HCT116 (cell line): Measurements from ENCODE around the gene LDAH. TPM values are rescaled to one million over a fixed set of nuclear protein-coding genes. Genes with fewer than 3 reads are reported as not detected.

Source experiments
- ATAC-seq: fragments of 200-7000 bp; cut with Tn5 transposase; 2 replicates; pipeline ENCODE4 v1.9.1; 2020; ENCODE audit warnings: mild to moderate bottlenecking, moderate library complexity
- BruUV-seq: library from RNA; stranded (reverse); fragments of 400-500 nt; replicated peaks from 2 replicates; lab custom pipeline; 2021; lab: Mats Ljungman, UMichigan
- CTCF ChIA-PET: fragments of 300-600 bp; sonication (Branson Sonifier 250); formaldehyde crosslinking; loops from one replicate; lab custom pipeline; 2021; ENCODE audit warnings: antibody characterized with exemption; lab: Charles Lee
- POLR2A ChIA-PET: fragments of 300-600, 350-600 bp; sonication (Branson Sonifier 250); formaldehyde crosslinking; loops from one replicate; lab custom pipeline; 2021; ENCODE audit warnings: antibody characterized with exemption; lab: Charles Lee
- RAD21 ChIA-PET, 2 experiments: fragments of 300-600 bp; sonication (Branson Sonifier 250); formaldehyde crosslinking; loops; one replicate each; lab custom pipeline; 2023; ENCODE audit warnings: low total read pairs in 2 of 2; ENCODE audit not compliant: uncharacterized antibody in 2 of 2, unreplicated experiment in 2 of 2, low non-redundant PET in 1 of 2; lab: Charles Lee
- DNase-seq: peaks from one replicate; pipeline ENCODE4 v3.0.0-alpha.2; 2010; ENCODE audit warnings: low read depth, low spot score
- H2AFZ ChIP-seq: fragments of 200-600 bp; shearing (Covaris generic), sonication (generic); 2 replicates; pipeline ENCODE4 v1.6.1; 2017; ENCODE audit warnings: low read depth, mixed run types, mixed read lengths, antibody characterized with exemption, low read length; ENCODE audit not compliant: poor library complexity, severe bottlenecking
- H3K27ac ChIP-seq: 2 replicates; pipeline ENCODE4 v1.5.1; 2012; ENCODE audit warnings: low read depth, low read length
- H3K27me3 ChIP-seq: fragments of 200-600 bp; sonication (generic); 2 replicates; pipeline ENCODE4 v1.6.1; 2016; ENCODE audit warnings: mixed run types, low read length, mixed read lengths; ENCODE audit not compliant: insufficient read depth
- H3K36me3 ChIP-seq, 2 experiments: fragments of 200-500 bp in 1 of 2; fragments of 200-600 bp in 1 of 2; sonication (Bioruptor generic) in 1 of 2; sonication (generic) in 1 of 2; 2 replicates each; pipeline versions ENCODE4 v1.5.1 to v1.6.1; 2014 to 2016; ENCODE audit warnings: low read length in 2 of 2, inconsistent platforms in 1 of 2, mixed read lengths in 1 of 2, mixed run types in 1 of 2; ENCODE audit not compliant: insufficient read depth in 2 of 2, control insufficient read depth in 1 of 2
- H3K4me1 ChIP-seq, 2 experiments: fragments of 200-600 bp in 1 of 2; sonication (generic) in 1 of 2; 2 replicates each; pipeline versions ENCODE4 v1.5.1 to v1.6.1; 2012 to 2017; ENCODE audit warnings: low read length in 2 of 2, inconsistent platforms in 1 of 2, mild to moderate bottlenecking in 1 of 2, mixed read lengths in 1 of 2, mixed run types in 1 of 2, moderate library complexity in 1 of 2; ENCODE audit not compliant: insufficient read depth in 2 of 2, control insufficient read depth in 1 of 2
- H3K4me2 ChIP-seq: fragments of 200-600 bp; sonication (generic); 2 replicates; pipeline ENCODE4 v1.6.1; 2017; ENCODE audit warnings: mixed run types, low read length, mixed read lengths
- H3K4me3 ChIP-seq, 2 experiments: fragments of 200-600 bp in 1 of 2; sonication (generic) in 1 of 2; replicated peaks in 1 of 2; 2 replicates each; pipeline ENCODE4 v1.5.1; 2011 to 2016; ENCODE audit warnings: low read length in 2 of 2, control low read depth in 1 of 2, low read depth in 1 of 2, mild to moderate bottlenecking in 1 of 2, mixed read lengths in 1 of 2, mixed run types in 1 of 2
- H3K79me2 ChIP-seq: fragments of 200-600 bp; sonication (generic); 2 replicates; pipeline ENCODE4 v1.6.1; 2017; ENCODE audit warnings: mild to moderate bottlenecking, mixed run types, low read length, moderate library complexity, mixed read lengths; ENCODE audit not compliant: insufficient read depth
- H3K9ac ChIP-seq: fragments of 200-600 bp; sonication (generic); 2 replicates; pipeline ENCODE4 v1.6.1; 2016; ENCODE audit warnings: low read length, mixed read lengths
- H3K9me2 ChIP-seq: fragments of 200-600 bp; sonication (generic), shearing (Covaris generic); 2 replicates; pipeline ENCODE4 v1.6.1; 2017; ENCODE audit warnings: mixed run types, mild to moderate bottlenecking, moderate library complexity; ENCODE audit not compliant: insufficient read depth
- H3K9me3 ChIP-seq, 2 experiments: fragments of 200-500 bp in 1 of 2; fragments of 200-600 bp in 1 of 2; sonication (Bioruptor generic) in 1 of 2; sonication (generic) in 1 of 2; 2 replicates each; pipeline ENCODE4 v1.6.1; 2014 to 2017; ENCODE audit warnings: low read length in 2 of 2, mixed read lengths in 2 of 2, inconsistent platforms in 1 of 2, low read depth in 1 of 2, mild to moderate bottlenecking in 1 of 2, mixed run types in 1 of 2, moderate library complexity in 1 of 2; ENCODE audit not compliant: control insufficient read depth in 1 of 2, insufficient read depth in 1 of 2
- H4K20me1 ChIP-seq: fragments of 200-600 bp; sonication (generic), shearing (Covaris generic); 2 replicates; pipeline ENCODE4 v1.6.1; 2017; ENCODE audit warnings: mixed run types, mild to moderate bottlenecking, moderate library complexity; ENCODE audit not compliant: insufficient read depth
- CBX3 ChIP-seq: IDR thresholded peaks from 2 replicates; pipeline ENCODE4 v1.6.1; 2012; ENCODE audit warnings: low read depth
- CEBPB ChIP-seq: IDR thresholded peaks from 2 replicates; pipeline ENCODE4 v1.6.1; 2012; ENCODE audit warnings: low read depth
- EZH2 ChIP-seq: fragments of 200-600 bp; sonication (generic); IDR thresholded peaks from 2 replicates; pipeline ENCODE4 v1.6.1; 2017; ENCODE audit warnings: antibody characterized with exemption, mixed run types
- EZH2phosphoT487 ChIP-seq: fragments of 200-600 bp; IDR thresholded peaks from 2 replicates; pipeline ENCODE4 v1.6.1; 2018; ENCODE audit warnings: antibody characterized with exemption, borderline replicate concordance
- POLR2AphosphoS5 ChIP-seq: IDR thresholded peaks from 2 replicates; pipeline ENCODE4 v1.6.1; 2011; ENCODE audit warnings: mild to moderate bottlenecking, low read depth, low read length, moderate library complexity
- RAD21 ChIP-seq: IDR thresholded peaks from 2 replicates; pipeline ENCODE4 v1.6.1; 2012; ENCODE audit warnings: low read depth, mild to moderate bottlenecking
- SIN3A ChIP-seq: IDR thresholded peaks from 2 replicates; pipeline ENCODE4 v1.6.1; 2012; ENCODE audit warnings: low read depth
- SRF ChIP-seq: IDR thresholded peaks from 2 replicates; pipeline ENCODE4 v1.6.1; 2012; ENCODE audit warnings: low read depth
- TCF7L2 ChIP-seq: IDR thresholded peaks from 2 replicates; pipeline ENCODE4 v1.7.0; 2011; ENCODE audit warnings: borderline replicate concordance, inconsistent platforms; ENCODE audit not compliant: insufficient read depth, insufficient read length; ENCODE audit errors: extremely low read depth
- YY1 ChIP-seq: IDR thresholded peaks from 2 replicates; pipeline ENCODE4 v1.6.1; 2011; ENCODE audit warnings: low read length, low read depth, moderate library complexity, mild to moderate bottlenecking; ENCODE audit not compliant: insufficient replicate concordance; ENCODE audit errors: extremely low read depth
- ZFX ChIP-seq: fragments of 450-650 bp; IDR thresholded peaks from 2 replicates; pipeline ENCODE4 v1.6.1; 2017
- ZNF274 ChIP-seq: fragments of 200-500 bp; sonication (Bioruptor generic); IDR thresholded peaks from 2 replicates; pipeline ENCODE4 v1.6.1; 2014; ENCODE audit warnings: mild to moderate bottlenecking, low read depth, low read length, inconsistent platforms
- intact Hi-C: fragments of 100-400 bp; cut with micrococcal nuclease; formaldehyde crosslinking; loops from 2 replicates; pipeline ENCODE4 v1.10.0; 2022
- total RNA-seq: library from RNA; stranded (reverse); gene quantifications from one replicate; pipeline ENCODE4 v1.2.1, GENCODE V29; 2021; ENCODE audit not compliant: unreplicated experiment
- TF ChIP-seq, protein P1 (sequence below): IDR thresholded peaks from 2 replicates; pipeline ENCODE4 v1.6.1; 2011; ENCODE audit warnings: mild to moderate bottlenecking, low read length, moderate library complexity; ENCODE audit not compliant: insufficient replicate concordance; ENCODE audit errors: extremely low read depth
- TF ChIP-seq, protein P2 (sequence below), 3 experiments: fragments of 200-600 bp in 1 of 3; sonication (generic) in 1 of 3; IDR thresholded peaks in 2 of 3; conservative IDR thresholded peaks in 1 of 3; 2 replicates each; pipeline ENCODE4 v1.5.1; 2012 to 2017; ENCODE audit warnings: low read depth in 2 of 3, low read length in 2 of 3, antibody characterized with exemption in 1 of 3, borderline replicate concordance in 1 of 3, control low read depth in 1 of 3, mild to moderate bottlenecking in 1 of 3, mixed read lengths in 1 of 3, mixed run types in 1 of 3, moderate library complexity in 1 of 3; ENCODE audit not compliant: insufficient read depth in 1 of 3

The LDAH gene
- total RNA-seq, 1 experiment from 2014 or later: 25.7 TPM

DNA sequence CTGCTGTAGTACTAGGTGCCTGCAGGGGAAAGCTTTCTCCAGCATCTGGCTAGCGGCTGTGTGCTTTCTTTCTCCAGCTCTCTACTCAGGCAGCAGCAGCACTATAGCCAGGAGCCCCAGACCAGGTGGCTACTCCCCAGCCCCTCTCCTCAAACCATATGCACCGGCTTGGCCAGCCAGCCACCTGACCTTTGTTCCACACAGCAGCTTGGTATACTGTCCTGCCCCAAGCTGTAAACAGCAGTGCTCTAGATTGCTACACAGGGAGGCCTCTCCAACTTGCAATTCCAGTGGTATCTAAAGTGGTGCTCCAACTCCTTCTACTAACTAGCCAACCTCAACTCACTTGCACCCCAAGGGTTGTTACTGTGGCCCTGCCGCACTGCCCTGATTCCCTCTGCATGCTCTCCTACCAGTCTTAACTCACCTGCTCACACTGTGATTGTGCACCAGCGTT, 19.6 kb downstream of the LDAH start (continued):
- no peak for TF ChIP-seq CBX3
- TF ChIP-seq EZH2phosphoT487: no peak
- no peak for TF ChIP-seq ZNF274
- TF ChIP-seq YY1: no peak
- TF ChIP-seq CEBPB: no peak
- no peak for TF ChIP-seq SIN3A
- no peak for TF ChIP-seq POLR2AphosphoS5
- TF ChIP-seq, protein P1, sequence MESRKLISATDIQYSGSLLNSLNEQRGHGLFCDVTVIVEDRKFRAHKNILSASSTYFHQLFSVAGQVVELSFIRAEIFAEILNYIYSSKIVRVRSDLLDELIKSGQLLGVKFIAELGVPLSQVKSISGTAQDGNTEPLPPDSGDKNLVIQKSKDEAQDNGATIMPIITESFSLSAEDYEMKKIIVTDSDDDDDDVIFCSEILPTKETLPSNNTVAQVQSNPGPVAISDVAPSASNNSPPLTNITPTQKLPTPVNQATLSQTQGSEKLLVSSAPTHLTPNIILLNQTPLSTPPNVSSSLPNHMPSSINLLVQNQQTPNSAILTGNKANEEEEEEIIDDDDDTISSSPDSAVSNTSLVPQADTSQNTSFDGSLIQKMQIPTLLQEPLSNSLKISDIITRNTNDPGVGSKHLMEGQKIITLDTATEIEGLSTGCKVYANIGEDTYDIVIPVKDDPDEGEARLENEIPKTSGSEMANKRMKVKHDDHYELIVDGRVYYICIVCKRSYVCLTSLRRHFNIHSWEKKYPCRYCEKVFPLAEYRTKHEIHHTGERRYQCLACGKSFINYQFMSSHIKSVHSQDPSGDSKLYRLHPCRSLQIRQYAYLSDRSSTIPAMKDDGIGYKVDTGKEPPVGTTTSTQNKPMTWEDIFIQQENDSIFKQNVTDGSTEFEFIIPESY: no peak

- no peak for DNase-seq
- no TSS peak for BruUV-seq
- Histone ChIP-seq H3K4me2 (no peak overlapping the region), H3K36me3 (no peaks in the 10 kb centered on the region), H3K79me2 (peaks cover 6% of the 10 kb centered on the region; the same call in 1 of the 2 replicates), H3K9me3 (no peaks in the 10 kb centered on the region), H3K4me3 (no peak overlapping the region), H4K20me1 (no peaks in the 10 kb centered on the region), H3K4me1 (no peaks in the 10 kb centered on the region), H2AFZ (no peak overlapping the region)
- ChIA-PET RAD21 (no interaction called here), POLR2A (no interaction called here)
- intact Hi-C loops: no loop called here
- no peak for ATAC-seq
- TF ChIP-seq, protein P2, sequence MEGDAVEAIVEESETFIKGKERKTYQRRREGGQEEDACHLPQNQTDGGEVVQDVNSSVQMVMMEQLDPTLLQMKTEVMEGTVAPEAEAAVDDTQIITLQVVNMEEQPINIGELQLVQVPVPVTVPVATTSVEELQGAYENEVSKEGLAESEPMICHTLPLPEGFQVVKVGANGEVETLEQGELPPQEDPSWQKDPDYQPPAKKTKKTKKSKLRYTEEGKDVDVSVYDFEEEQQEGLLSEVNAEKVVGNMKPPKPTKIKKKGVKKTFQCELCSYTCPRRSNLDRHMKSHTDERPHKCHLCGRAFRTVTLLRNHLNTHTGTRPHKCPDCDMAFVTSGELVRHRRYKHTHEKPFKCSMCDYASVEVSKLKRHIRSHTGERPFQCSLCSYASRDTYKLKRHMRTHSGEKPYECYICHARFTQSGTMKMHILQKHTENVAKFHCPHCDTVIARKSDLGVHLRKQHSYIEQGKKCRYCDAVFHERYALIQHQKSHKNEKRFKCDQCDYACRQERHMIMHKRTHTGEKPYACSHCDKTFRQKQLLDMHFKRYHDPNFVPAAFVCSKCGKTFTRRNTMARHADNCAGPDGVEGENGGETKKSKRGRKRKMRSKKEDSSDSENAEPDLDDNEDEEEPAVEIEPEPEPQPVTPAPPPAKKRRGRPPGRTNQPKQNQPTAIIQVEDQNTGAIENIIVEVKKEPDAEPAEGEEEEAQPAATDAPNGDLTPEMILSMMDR (IDR thresholded peaks at IDR 0.05 in 2 of 3, conservative IDR thresholded peaks at IDR 0.05 in 1 of 3; ENCODE audit: borderline replicate concordance in 1 of 3, insufficient read depth in 1 of 3, low read depth in 2 of 3, low read length in 2 of 3): no peak
- no peak for TF ChIP-seq RAD21
- no peak for TF ChIP-seq ZFX
- no peak for TF ChIP-seq EZH2
- TF ChIP-seq CBX3: no peak
- TF ChIP-seq, protein P1: no peak
- no peak for TF ChIP-seq ZNF274
- no peak for TF ChIP-seq TCF7L2
- TF ChIP-seq SRF: no peak
- TF ChIP-seq, all 23 proteins: peak for 0
- H3K27ac ChIP-seq: no peak overlapping the region
- H3K9ac ChIP-seq: no peak overlapping the region
- H3K27me3 ChIP-seq: no peaks in the 10 kb centered on the region
- CTCF ChIA-PET: no interaction called here
- no peaks in the 10 kb centered on the region for H3K9me2 ChIP-seq
Measured at GRCh38 chr2:20797096-20797495, 25.8 kb downstream of the LDAH start.
